PC-3 (cell line): ENCODE data around the gene COL27A1. TPM values are rescaled to one million over a fixed set of nuclear protein-coding genes. Genes with fewer than 3 reads are reported as not detected.

Source experiments
- ATAC-seq: fragments of 200-7000 bp; cut with Tn5 transposase; 2 replicates; pipeline ENCODE4 v1.9.1; 2020; ENCODE audit warnings: mild to moderate bottlenecking, moderate library complexity
- BruUV-seq: library from RNA; stranded (reverse); fragments of 400-500 nt; replicated peaks from 2 replicates; lab custom pipeline; 2021; lab: Mats Ljungman, UMichigan
- CTCF ChIA-PET: fragments of 300-600 bp; sonication (Branson Sonifier 250); formaldehyde crosslinking; loops from one replicate; lab custom pipeline; 2022; ENCODE audit warnings: antibody characterized with exemption; lab: Charles Lee
- POLR2A ChIA-PET: fragments of 300-600 bp; sonication (Branson Sonifier 250); formaldehyde crosslinking; loops from one replicate; lab custom pipeline; 2022; ENCODE audit warnings: antibody characterized with exemption; ENCODE audit not compliant: unreplicated experiment; lab: Charles Lee
- DNase-seq: peaks from one replicate; pipeline ENCODE4 v3.0.0-alpha.2; 2015
- H2AFZ ChIP-seq: fragments of 300-600 bp; sonication (generic); 2 replicates; pipeline ENCODE4 v1.6.0; 2016; ENCODE audit warnings: antibody characterized with exemption, low read length
- H3F3A ChIP-seq: fragments of 300-600 bp; sonication (generic); one replicate; pipeline ENCODE4 v1.6.0; 2017; ENCODE audit warnings: antibody characterized with exemption, low read length, control low read depth, mild to moderate bottlenecking; ENCODE audit not compliant: unreplicated experiment
- H3K27ac ChIP-seq: fragments of 300-600 bp; sonication (generic); 2 replicates; pipeline ENCODE4 v1.5.1; 2016; ENCODE audit warnings: mild to moderate bottlenecking, low read length
- H3K27me3 ChIP-seq: fragments of 300-600 bp; sonication (generic); 2 replicates; pipeline ENCODE4 v1.6.1; 2016; ENCODE audit warnings: low read length, mixed read lengths
- H3K36me3 ChIP-seq: fragments of 300-600 bp; sonication (generic); 2 replicates; pipeline ENCODE4 v1.6.1; 2016; ENCODE audit warnings: low read depth, mixed run types, low read length, mixed read lengths
- H3K4me1 ChIP-seq: fragments of 300-600 bp; sonication (generic); 2 replicates; pipeline ENCODE4 v1.5.1; 2016; ENCODE audit warnings: low read length; ENCODE audit not compliant: insufficient read depth
- H3K4me2 ChIP-seq: fragments of 300-600 bp; sonication (generic); 2 replicates; pipeline ENCODE4 v1.6.0; 2016; ENCODE audit warnings: low read length
- H3K4me3 ChIP-seq: fragments of 300-600 bp; sonication (generic); 2 replicates; pipeline ENCODE4 v1.5.1; 2016; ENCODE audit warnings: mild to moderate bottlenecking, low read length, mixed read lengths
- H3K79me2 ChIP-seq: fragments of 300-600 bp; sonication (generic); 2 replicates; pipeline ENCODE4 v1.6.1; 2017; ENCODE audit warnings: low read length, mixed read lengths
- H3K9ac ChIP-seq: fragments of 300-600 bp; sonication (generic); 2 replicates; pipeline ENCODE4 v1.6.0; 2016; ENCODE audit warnings: mild to moderate bottlenecking, low read length
- H3K9me2 ChIP-seq: fragments of 300-600 bp; sonication (generic); replicated peaks from 2 replicates; pipeline ENCODE4 v1.6.1; 2016; ENCODE audit warnings: mixed run types, low read length, mixed read lengths
- H3K9me3 ChIP-seq: fragments of 300-600 bp; sonication (generic); 2 replicates; pipeline ENCODE4 v1.6.1; 2016; ENCODE audit warnings: low read length, mixed read lengths
- H4K20me1 ChIP-seq: fragments of 300-600 bp; sonication (generic); 2 replicates; pipeline ENCODE4 v1.6.1; 2016; ENCODE audit warnings: low read length, mixed read lengths
- EZH2 ChIP-seq: fragments of 300-600 bp; sonication (generic); IDR thresholded peaks from one replicate; pipeline ENCODE4 v1.6.1; 2017; ENCODE audit warnings: antibody characterized with exemption, mild to moderate bottlenecking, low read length; ENCODE audit not compliant: unreplicated experiment
- EZH2phosphoT487 ChIP-seq: fragments of 300-600 bp; sonication (generic); IDR thresholded peaks from 2 replicates; pipeline ENCODE4 v1.6.1; 2018; ENCODE audit warnings: mild to moderate bottlenecking, antibody characterized with exemption, low read length, borderline replicate concordance
- intact Hi-C: fragments of 100-400 bp; cut with micrococcal nuclease; formaldehyde crosslinking; loops from 2 replicates; pipeline ENCODE4 v1.9.0; 2023
- total RNA-seq: library from RNA; depleted of rRNA; stranded (reverse); fragments of >200 nt; gene quantifications from 2 replicates; pipeline ENCODE4 v1.2.3, GENCODE V29; 2014
- TF ChIP-seq, protein P1 (sequence below): fragments of 300-600 bp; sonication (generic); conservative IDR thresholded peaks from 2 replicates; pipeline ENCODE4 v1.5.1; 2017; ENCODE audit warnings: antibody characterized with exemption, low read depth, mild to moderate bottlenecking, low read length

COL27A1 gene
- total RNA-seq, 1 experiment from 2014 or later: 4.3 TPM

DNA sequence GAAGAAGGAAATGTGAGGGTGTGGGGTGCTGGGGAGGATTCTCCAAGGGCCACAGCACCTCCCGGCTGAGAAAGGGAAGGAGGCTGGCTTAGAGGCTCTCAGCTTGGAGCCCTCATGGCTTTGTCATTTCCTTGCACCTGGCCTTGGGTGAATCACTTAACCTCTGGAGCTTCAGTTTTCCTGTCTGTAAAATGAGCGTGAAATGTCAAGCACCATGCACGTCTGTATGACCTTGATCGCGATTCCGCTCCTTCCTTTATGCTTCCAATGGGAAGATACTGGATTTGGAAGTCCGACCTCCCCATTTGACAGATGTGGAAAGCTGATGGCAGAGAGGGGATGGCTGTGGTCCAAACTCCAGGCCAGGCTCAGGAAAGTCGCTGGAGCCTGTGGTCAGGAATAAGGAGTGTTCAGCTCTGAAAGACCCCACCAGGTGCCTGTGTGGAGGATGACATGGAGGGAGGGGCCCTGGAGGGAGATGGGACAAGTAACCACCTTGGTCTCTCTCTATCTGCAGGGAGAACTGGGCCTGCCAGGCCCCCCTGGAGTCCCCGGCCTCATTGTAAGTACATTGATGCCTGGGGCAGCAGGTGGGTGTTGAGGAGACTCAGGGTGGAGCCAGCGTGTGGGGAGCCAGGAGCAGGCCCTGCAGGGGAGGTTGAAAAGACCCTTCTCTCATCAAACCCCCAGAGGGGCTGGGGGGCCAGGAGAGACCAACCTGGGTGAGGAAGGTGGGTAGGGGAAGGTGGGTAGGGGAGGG lies 66.5 kb downstream of the COL27A1 start:
- H3F3A ChIP-seq: no peaks in the 10 kb centered on the region
- intact Hi-C loops: no loop called here
- H3K4me3 ChIP-seq: no peak overlapping the region
- no peak for ATAC-seq
- BruUV-seq: no TSS peak
- no peak overlapping the region for H3K9ac ChIP-seq
- H2AFZ ChIP-seq: no peak overlapping the region
- H3K27me3 ChIP-seq: no peaks in the 10 kb centered on the region
- peaks cover 56% of the 10 kb centered on the region for H3K4me1 ChIP-seq
- H3K9me2 ChIP-seq: no peaks in the 10 kb centered on the region
- no peaks in the 10 kb centered on the region for H4K20me1 ChIP-seq
- H3K36me3 ChIP-seq: no peaks in the 10 kb centered on the region
- ChIA-PET POLR2A (no interaction called here), CTCF (no interaction called here)
- TF ChIP-seq, protein P1, sequence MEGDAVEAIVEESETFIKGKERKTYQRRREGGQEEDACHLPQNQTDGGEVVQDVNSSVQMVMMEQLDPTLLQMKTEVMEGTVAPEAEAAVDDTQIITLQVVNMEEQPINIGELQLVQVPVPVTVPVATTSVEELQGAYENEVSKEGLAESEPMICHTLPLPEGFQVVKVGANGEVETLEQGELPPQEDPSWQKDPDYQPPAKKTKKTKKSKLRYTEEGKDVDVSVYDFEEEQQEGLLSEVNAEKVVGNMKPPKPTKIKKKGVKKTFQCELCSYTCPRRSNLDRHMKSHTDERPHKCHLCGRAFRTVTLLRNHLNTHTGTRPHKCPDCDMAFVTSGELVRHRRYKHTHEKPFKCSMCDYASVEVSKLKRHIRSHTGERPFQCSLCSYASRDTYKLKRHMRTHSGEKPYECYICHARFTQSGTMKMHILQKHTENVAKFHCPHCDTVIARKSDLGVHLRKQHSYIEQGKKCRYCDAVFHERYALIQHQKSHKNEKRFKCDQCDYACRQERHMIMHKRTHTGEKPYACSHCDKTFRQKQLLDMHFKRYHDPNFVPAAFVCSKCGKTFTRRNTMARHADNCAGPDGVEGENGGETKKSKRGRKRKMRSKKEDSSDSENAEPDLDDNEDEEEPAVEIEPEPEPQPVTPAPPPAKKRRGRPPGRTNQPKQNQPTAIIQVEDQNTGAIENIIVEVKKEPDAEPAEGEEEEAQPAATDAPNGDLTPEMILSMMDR: no peak
- TF ChIP-seq EZH2phosphoT487 (no peak), EZH2 (no peak)
- no peaks in the 10 kb centered on the region for H3K9me3 ChIP-seq
- H3K27ac ChIP-seq: no peak overlapping the region
- H3K79me2 ChIP-seq: no peaks in the 10 kb centered on the region
- H3K4me2 ChIP-seq: no peak overlapping the region
- DNase-seq: peak; percentile 34

DNA sequence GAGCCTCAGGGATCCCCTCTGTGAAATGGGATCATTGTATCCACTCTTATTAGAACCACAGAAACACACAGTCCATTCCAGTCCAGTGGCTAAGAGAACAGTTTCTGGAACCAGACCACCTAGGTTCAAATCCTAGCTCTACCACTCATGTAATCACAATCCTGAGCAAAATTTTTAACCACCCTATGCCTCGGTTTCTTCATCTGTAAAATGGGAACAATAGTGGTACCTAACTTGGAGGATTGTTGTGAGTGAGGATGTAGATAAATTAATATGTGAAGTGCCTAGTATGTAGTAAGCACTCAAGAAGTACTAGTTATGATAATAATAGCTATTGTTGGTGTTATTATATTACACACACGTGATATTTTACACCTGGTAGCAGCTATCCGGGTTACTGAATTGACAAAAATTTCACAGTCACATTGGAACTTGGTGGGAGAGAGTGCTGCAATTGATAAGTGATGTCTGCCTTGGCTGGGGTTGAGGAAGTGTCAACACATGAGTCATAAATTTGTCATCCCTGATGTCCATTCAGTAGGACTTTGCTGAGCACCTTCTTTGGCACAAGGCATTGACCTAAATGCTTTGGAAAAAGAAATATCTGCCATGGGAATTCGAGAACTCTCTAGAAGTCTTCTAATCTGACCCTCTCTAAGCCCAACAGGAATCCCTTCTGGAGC lies 68.4 kb downstream of the COL27A1 start:
- H4K20me1 ChIP-seq: no peaks in the 10 kb centered on the region
- H3K9me3 ChIP-seq: no peaks in the 10 kb centered on the region
- BruUV-seq: no TSS peak
- H3K27me3 ChIP-seq: no peaks in the 10 kb centered on the region
- TF ChIP-seq, protein P1: no peak
- TF ChIP-seq EZH2phosphoT487 (no peak), EZH2 (no peak)
- H3K4me1 ChIP-seq: peaks cover 51% of the 10 kb centered on the region
- no peaks in the 10 kb centered on the region for H3K79me2 ChIP-seq
- intact Hi-C loops: loop anchor here (1.0 kb wide), 1 partner anchor 46 kb away; no protein-coding TSS in a partner anchor
- no peak overlapping the region for H2AFZ ChIP-seq
- ATAC-seq (peak; percentile 76), DNase-seq (peak; percentile 84)
- H3K9me2 ChIP-seq: no peaks in the 10 kb centered on the region
- ChIA-PET CTCF (no interaction called here), POLR2A (no interaction called here)
- H3K4me2 ChIP-seq: peak overlapping the region; percentile 84
- H3F3A ChIP-seq: no peaks in the 10 kb centered on the region
- H3K4me3 ChIP-seq: peak overlapping the region; percentile 53; the same call in 1 of the 2 replicates
- H3K36me3 ChIP-seq: no peaks in the 10 kb centered on the region
- peak overlapping the region; percentile 98 for H3K27ac ChIP-seq
- peak overlapping the region; percentile 89 for H3K9ac ChIP-seq

DNA sequence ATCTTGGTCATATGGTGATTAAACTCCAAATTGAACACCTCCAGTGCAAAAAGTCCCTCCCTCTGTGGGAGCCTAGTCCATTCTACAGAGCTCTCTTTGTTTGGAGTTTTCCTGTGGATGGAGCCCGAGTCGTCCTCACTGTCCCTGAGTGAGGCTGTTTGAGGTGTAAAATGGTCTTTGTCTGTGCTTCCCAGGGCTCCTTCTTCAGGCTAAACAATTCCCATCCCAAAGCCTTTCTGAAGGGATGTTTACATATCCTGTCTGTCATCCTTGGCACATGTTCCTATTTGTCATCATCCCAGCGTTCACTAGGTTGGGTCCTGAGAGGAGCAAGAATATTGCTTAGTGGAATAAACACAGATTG lies 68.9 kb downstream of the COL27A1 start:
- Histone ChIP-seq H3K4me2 (peak overlapping the region; percentile 84), H3K79me2 (no peaks in the 10 kb centered on the region), H3K9me2 (no peaks in the 10 kb centered on the region), H3K4me3 (peak overlapping the region; percentile 53; the same call in 1 of the 2 replicates), H3K4me1 (peaks cover 46% of the 10 kb centered on the region), H4K20me1 (no peaks in the 10 kb centered on the region), H2AFZ (no peak overlapping the region), H3K27ac (peak overlapping the region; percentile 98), H3K9me3 (no peaks in the 10 kb centered on the region), H3K27me3 (no peaks in the 10 kb centered on the region), H3K36me3 (no peaks in the 10 kb centered on the region), H3F3A (no peaks in the 10 kb centered on the region), H3K9ac (peak overlapping the region; percentile 89)
- TF ChIP-seq EZH2 (no peak), EZH2phosphoT487 (no peak)
- TF ChIP-seq, protein P1: no peak
- POLR2A ChIA-PET: no interaction called here
- DNase-seq: peak; percentile 91
- intact Hi-C loops: loop anchor here (1.0 kb wide), 1 partner anchor 47 kb away; no protein-coding TSS in a partner anchor
- CTCF ChIA-PET: no interaction called here
- no TSS peak for BruUV-seq
- ATAC-seq: peak; percentile 86
